Calu3 (cell line): ENCODE data around the gene SAMD8. TPM values are rescaled to one million over a fixed set of nuclear protein-coding genes. Genes with fewer than 3 reads are reported as not detected.

ENCODE experiments used
- BruUV-seq: library from RNA; stranded (reverse); fragments of 400-500 nt; replicated peaks from 2 replicates; lab custom pipeline; 2021; lab: Mats Ljungman, UMichigan
- CTCF ChIA-PET: fragments of 300-600 bp; sonication (Branson Sonifier 250); formaldehyde crosslinking; loops from one replicate; lab custom pipeline; 2022; ENCODE audit warnings: antibody characterized with exemption; lab: Charles Lee
- DNase-seq: peaks from one replicate; pipeline ENCODE4 v3.0.0; 2022
- H3K27ac Mint-ChIP-seq: one replicate; pipeline ENCODE4 v1.8.0; 2022; ENCODE audit warnings: mixed read lengths; ENCODE audit not compliant: unreplicated experiment
- H3K27me3 Mint-ChIP-seq: one replicate; pipeline ENCODE4 v1.8.0; 2022; ENCODE audit warnings: mixed read lengths; ENCODE audit not compliant: unreplicated experiment
- H3K36me3 Mint-ChIP-seq: one replicate; pipeline ENCODE4 v1.8.0; 2022; ENCODE audit warnings: mild to moderate bottlenecking, moderate library complexity, mixed read lengths; ENCODE audit not compliant: insufficient read depth, unreplicated experiment
- H3K4me1 Mint-ChIP-seq: one replicate; pipeline ENCODE4 v1.8.0; 2022; ENCODE audit warnings: mild to moderate bottlenecking, low read depth, mixed read lengths; ENCODE audit not compliant: unreplicated experiment
- H3K4me3 Mint-ChIP-seq: one replicate; pipeline ENCODE4 v1.8.0; 2022; ENCODE audit warnings: mild to moderate bottlenecking, low read depth, moderate library complexity, mixed read lengths; ENCODE audit not compliant: unreplicated experiment
- H3K9me3 Mint-ChIP-seq: one replicate; pipeline ENCODE4 v1.8.0; 2022; ENCODE audit warnings: low read depth, mixed read lengths; ENCODE audit not compliant: unreplicated experiment
- CTCF ChIP-seq: fragments of 200-600 bp; IDR thresholded peaks from one replicate; pipeline ENCODE4 v1.8.0; 2022; ENCODE audit warnings: antibody characterized with exemption; ENCODE audit not compliant: unreplicated experiment
- intact Hi-C: fragments of 100-400 bp; cut with micrococcal nuclease; formaldehyde crosslinking; loops from one replicate; pipeline ENCODE4 v1.10.0; 2022; ENCODE audit not compliant: unreplicated experiment
- total RNA-seq: library from RNA; stranded (reverse); gene quantifications from 2 replicates; pipeline ENCODE4 v1.2.3, GENCODE V29; 2022

The SAMD8 gene
- total RNA-seq, 1 experiment from 2014 or later: 19.9 TPM

GRCh38 chr10:75159519-75159918 is 48.1 kb downstream of the SAMD8 start:
- no peak for TF ChIP-seq CTCF
- no peak overlapping the region for H3K4me3 Mint-ChIP-seq
- BruUV-seq: no TSS peak
- H3K27me3 Mint-ChIP-seq: no peaks in the 10 kb centered on the region
- H3K4me1 Mint-ChIP-seq: no peaks in the 10 kb centered on the region
- no peak for DNase-seq
- H3K36me3 Mint-ChIP-seq: peaks cover under 1% of the 10 kb centered on the region
- no peak overlapping the region for H3K27ac Mint-ChIP-seq
- intact Hi-C loops: no loop called here
- CTCF ChIA-PET: interaction anchor here (1.0 kb wide), 1 partner anchor 48 kb away, joined by 3 read pairs; the partner anchor contains the start of gene SAMD8
- H3K9me3 Mint-ChIP-seq: no peaks in the 10 kb centered on the region

DNA sequence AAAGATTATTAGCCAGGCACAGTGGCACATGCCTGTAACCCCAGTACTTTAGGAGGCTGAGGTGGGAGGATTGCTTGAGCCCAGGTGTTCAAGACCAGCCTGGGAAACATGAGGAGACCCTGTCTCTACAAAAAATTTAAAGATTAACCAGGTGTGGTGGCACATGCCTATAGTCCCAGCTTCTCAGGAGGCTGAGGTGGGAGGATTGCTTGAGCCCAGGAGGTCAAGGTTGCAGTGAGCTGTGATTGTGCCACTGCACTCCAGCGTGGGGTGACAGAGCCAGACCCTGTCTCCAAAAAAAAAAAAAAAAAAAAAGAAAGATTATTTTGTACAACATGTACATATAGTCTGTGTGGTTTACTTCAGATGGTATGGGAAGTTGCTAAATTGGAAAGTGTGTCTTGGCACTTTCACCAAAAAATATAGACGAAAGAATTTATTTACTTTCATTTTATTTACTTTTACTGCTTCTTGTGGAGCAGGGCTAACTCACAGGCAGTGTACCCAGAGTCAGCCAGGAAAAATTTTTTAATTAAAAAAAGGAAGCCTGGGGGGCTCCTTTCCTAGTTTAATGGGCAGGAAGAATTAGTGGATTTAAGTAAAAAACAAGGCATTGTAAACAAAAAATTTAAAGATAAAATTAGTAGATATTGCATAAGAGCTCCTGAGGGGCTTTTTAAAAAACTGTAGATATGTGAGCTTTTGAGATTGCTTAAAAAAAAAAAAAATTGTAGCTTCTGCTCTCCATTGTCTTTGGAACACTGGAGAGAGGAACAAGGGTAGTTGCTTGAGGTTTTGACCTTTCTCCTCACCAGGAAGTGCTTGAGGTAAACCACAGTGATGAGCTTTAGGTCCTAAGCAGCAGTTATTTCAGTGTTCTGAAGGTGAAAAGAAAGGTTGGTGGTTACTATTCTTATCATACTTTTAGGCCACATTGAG is 54.5 kb downstream of the SAMD8 start:
- no peak for TF ChIP-seq CTCF
- Mint-ChIP-seq H3K9me3 (no peaks in the 10 kb centered on the region), H3K36me3 (peaks cover 7% of the 10 kb centered on the region), H3K27ac (no peak overlapping the region), H3K4me1 (no peaks in the 10 kb centered on the region), H3K27me3 (no peaks in the 10 kb centered on the region), H3K4me3 (no peak overlapping the region)
- CTCF ChIA-PET: interaction anchor here (0.6 to 0.9 kb wide), 2 partner anchors 510 to 1384 kb away, joined by 4 to 8 read pairs; no protein-coding TSS in a partner anchor
- intact Hi-C loops: no loop called here
- no TSS peak for BruUV-seq
- DNase-seq: no peak

GRCh38 chr10:75166623-75166972 is 55.1 kb downstream of the SAMD8 start:
- no peak overlapping the region for H3K4me3 Mint-ChIP-seq
- TF ChIP-seq CTCF: no peak
- intact Hi-C loops: no loop called here
- H3K27me3 Mint-ChIP-seq: no peaks in the 10 kb centered on the region
- H3K27ac Mint-ChIP-seq: no peak overlapping the region
- BruUV-seq: no TSS peak
- peaks cover 7% of the 10 kb centered on the region for H3K36me3 Mint-ChIP-seq
- no peaks in the 10 kb centered on the region for H3K4me1 Mint-ChIP-seq
- CTCF ChIA-PET: interaction anchor here (0.9 kb wide), 1 partner anchor 1383 kb away, joined by 4 read pairs; no protein-coding TSS in a partner anchor
- H3K9me3 Mint-ChIP-seq: no peaks in the 10 kb centered on the region
- DNase-seq: no peak

- CTCF ChIA-PET: no interaction called here
- Mint-ChIP-seq H3K27me3 (no peaks in the 10 kb centered on the region), H3K36me3 (peaks cover 7% of the 10 kb centered on the region), H3K4me1 (no peaks in the 10 kb centered on the region), H3K9me3 (no peaks in the 10 kb centered on the region), H3K27ac (no peak overlapping the region), H3K4me3 (no peak overlapping the region)
- no peak for TF ChIP-seq CTCF
- no TSS peak for BruUV-seq
- DNase-seq: no peak
- intact Hi-C loops: no loop called here
Measured at GRCh38 chr10:75168275-75168674, 56.8 kb downstream of the SAMD8 start.
